ENCODE data around the gene CYGB. TPM values are rescaled to one million over a fixed set of nuclear protein-coding genes. Genes with fewer than 3 reads are reported as not detected.
"Not testable (repeated sequence)": the region's sequence is repeated elsewhere in the genome, so short reads cannot be mapped to it uniquely, and the experiment has no call there.

CYGB gene
- total RNA-seq, 1 experiment from 2014 or later: 0.14 TPM

- no peak for DNase-seq (ENCODE audit: low read depth)
These were observed 12.7 kb downstream of the CYGB start for GRCh38 chr17:76524598-76525512.

GRCh38 chr17:76523084-76524037, 14.1 kb downstream of the CYGB start:
- peak; percentile 71 for DNase-seq (ENCODE audit: low read depth)

GRCh38 chr17:76521683-76522082, 15.8 kb downstream of the CYGB start:
- DNase-seq (ENCODE audit: low read depth): not testable (repeated sequence)

- DNase-seq (ENCODE audit: low read depth): no peak
These were observed 16.2 kb downstream of the CYGB start for GRCh38 chr17:76521262-76521661.

GRCh38 chr17:76519048-76519966, 18.2 kb downstream of the CYGB start:
- DNase-seq (ENCODE audit: low read depth): no peak

- DNase-seq (ENCODE audit: low read depth): no peak
These were observed 19.9 kb downstream of the CYGB start for GRCh38 chr17:76517638-76518038.

- peak; percentile 76 for DNase-seq (ENCODE audit: low read depth)
These were observed 22.1 kb downstream of the CYGB start for GRCh38 chr17:76515274-76515949.

- DNase-seq (ENCODE audit: low read depth): not testable (repeated sequence)
These were observed 23.2 kb downstream of the CYGB start for GRCh38 chr17:76514355-76514754.

GRCh38 chr17:76513306-76513692, 24.2 kb downstream of the CYGB start:
- no peak for DNase-seq (ENCODE audit: low read depth)

GRCh38 chr17:76512366-76513305, 24.9 kb downstream of the CYGB start:
- no peak for DNase-seq (ENCODE audit: low read depth)

- DNase-seq (ENCODE audit: low read depth): no peak
These were observed 25.7 kb downstream of the CYGB start for GRCh38 chr17:76511668-76512365.

- no peak for DNase-seq (ENCODE audit: low read depth)
These were observed 26.7 kb downstream of the CYGB start for GRCh38 chr17:76510831-76511244.

GRCh38 chr17:76508472-76509063, 28.9 kb downstream of the CYGB start:
- DNase-seq (ENCODE audit: low read depth): not testable (repeated sequence)

- DNase-seq (ENCODE audit: low read depth): peak; percentile 69
These were observed 30.8 kb downstream of the CYGB start for GRCh38 chr17:76506408-76507345.

- DNase-seq (ENCODE audit: low read depth): peak; percentile 61
These were observed 33.4 kb downstream of the CYGB start for GRCh38 chr17:76504117-76504516.

GRCh38 chr17:76502341-76503211, 34.9 kb downstream of the CYGB start:
- no peak for DNase-seq (ENCODE audit: low read depth)
